Activated T-helper 9 cell treated with anti-CD3 and anti-CD28 coated beads, Interleukin-2, amount 50 U/mL, for 16 hours (primary cell): ENCODE measurements around the gene CCDC146.
"Not testable (repeated sequence)": the region's sequence is repeated elsewhere in the genome, so short reads cannot be mapped to it uniquely, and the experiment has no call there.

Experiments
- DNase-seq: peaks from one replicate; pipeline ENCODE4 v3.0.0-alpha.2; 2020; ENCODE audit warnings: low read depth

Gene CCDC146

DNA sequence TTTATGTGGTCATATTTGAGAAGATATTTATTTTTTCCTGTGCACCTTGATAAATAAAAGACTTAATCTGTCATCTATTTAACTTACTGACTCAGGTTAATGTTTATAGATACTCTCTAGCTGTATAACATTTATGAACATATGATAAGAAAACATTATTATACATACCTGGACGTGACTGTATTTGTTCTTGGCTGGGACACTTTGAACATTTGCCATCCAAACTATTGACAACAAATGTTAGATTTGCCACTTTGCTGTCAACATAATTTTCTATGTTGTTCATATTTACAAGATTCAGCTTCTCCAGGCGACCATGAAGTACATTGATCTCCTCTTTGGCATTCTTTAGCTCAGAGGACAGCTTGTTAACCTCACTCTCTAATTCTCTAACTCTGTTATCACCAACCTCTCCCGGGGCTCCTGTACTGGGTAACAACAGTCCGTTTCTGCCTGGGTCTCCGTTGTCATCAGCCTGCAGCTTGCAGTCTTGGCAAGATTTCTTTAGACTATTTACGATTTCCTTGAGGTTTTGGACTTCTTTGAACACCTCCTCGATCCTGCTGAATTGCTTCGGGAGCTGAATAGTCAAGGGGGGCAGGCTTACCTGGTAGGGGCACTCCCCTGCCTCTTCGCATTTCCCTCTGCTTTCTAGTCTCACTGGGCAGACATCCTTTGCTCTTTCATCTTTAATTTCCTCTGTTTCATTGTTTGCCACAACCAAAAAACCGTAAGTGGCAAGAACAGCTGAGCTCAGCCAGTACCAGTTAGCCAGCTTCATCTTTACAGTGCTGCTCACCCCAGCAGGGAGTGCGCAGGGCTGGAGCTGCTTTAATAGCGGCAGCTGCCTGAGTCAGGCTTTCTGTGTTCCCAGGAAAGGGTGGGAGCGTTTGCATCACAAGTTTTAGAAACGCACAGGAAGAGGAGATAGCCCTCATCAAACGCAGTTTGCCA, 76.9 kb downstream of the CCDC146 start, which contains the start of gene FGL2:
Gene FGL2, minus strand, starts transcription at position 807 of the 954 bp plus-strand sequence. Its CDS starts 26 bp downstream, at position 781.
- peak; percentile 2 for DNase-seq

DNA sequence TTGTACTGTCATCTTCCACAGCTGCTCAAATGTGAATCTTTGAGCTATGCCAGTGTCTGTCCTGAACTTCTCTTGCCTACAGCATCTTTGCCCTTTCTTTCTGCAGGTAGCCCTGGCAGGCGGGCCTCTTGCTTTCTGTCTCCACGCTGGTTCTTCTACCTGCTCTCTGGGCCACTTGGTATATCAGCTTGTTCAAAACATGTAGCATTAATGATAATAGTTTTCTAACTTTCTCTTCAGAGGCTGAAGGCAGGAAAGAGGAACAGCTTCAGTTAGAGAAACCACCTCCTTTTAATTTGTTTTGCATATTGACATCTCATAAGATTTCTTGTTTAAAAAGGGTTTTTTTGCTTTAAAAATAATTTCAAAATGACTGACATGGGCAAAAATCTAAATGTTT, 78.1 kb downstream of the CCDC146 start:
- DNase-seq, result no peak

DNA sequence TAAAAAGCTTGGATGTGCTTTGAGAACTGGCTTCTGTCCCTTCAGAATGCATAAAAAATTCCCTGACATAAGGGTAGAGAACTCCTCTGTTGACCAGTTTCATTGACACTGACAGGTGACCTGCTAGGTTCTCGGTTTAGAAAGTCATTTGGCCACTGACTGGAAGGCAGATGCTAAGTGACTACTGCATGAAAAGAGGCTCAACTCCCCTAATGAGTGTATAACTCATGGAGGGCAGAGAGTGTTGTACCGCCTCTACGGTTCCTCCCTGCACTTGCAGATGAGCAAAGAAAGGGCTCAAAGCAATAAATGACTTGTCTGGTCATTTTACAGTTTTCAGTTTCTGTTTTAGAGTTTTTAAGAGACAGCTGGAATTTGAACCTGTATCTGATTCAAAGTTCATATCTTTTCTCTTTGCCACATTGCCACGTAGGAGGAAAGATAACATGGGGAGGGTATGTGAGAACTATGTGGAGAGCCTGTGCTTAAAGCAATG, 80.1 kb downstream of the CCDC146 start:
- no peak for DNase-seq

DNA sequence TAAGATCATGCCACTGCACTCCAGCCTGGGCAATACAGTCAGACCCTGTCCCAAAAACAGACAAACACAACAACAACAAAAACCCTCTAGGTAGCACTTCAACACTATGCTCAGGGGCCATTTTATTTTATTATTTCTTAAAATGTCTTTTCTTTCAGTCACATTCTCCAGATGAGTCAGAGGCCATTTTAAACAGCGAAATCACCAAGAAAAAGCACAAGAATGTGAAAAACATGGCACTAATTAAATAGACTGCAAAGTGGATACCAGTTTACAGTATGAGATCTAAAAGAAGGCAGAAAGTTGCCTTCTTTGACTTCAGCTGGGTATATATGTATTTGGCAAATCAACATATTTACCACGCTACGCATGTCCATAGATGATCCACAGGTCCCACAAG, 83.3 kb downstream of the CCDC146 start:
- no peak for DNase-seq

DNA sequence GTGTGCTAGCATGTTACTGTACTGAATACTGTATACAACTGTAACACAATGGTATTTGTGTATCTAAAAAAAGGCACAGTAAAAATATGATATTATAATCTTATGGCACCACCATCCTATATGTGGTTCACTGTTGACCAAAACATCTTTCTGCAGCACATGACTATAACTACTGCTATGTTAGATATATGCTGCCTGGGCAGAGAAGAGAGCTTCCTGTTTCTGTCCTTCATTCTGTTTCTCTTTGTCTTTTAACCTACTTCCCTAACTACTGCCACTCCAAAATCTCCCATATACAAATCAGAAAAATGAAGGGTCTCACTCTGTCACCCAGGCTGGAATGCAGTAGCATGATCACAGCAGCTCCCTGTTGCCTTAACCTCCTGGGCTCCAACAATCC, 86.0 kb downstream of the CCDC146 start:
- DNase-seq, result no peak

DNA sequence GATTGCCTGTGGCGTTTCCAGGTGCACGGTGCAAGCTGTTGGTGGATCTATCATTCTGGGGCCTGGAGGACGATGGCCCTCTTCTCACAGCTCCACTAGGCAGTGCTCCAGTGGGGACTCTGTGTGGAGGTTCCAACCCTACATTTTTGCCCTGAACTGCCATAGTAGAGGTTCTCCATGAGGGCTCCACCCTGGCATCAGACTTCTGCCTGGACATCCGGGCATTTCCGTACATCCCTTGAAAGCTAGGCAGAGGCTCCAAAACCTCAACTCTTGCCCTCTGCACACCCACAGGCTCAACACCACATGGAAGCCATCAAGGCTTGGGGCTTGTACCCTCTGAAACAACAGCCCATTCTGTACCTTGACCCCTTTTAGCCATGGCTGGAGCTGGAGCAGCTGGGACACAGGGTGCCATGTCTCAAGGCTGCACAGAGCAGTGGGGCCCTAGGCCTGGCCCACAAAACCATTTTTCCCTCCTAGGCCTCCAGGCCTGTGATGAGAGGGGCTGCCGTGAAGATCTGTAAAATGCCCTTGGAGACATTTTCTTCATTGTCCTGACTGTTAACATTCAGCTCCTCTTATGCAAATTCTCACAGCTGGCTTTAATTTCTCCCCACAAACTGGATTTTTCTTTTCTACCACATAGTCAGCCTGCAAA, 87.2 kb downstream of the CCDC146 start:
- no peak for DNase-seq

DNA sequence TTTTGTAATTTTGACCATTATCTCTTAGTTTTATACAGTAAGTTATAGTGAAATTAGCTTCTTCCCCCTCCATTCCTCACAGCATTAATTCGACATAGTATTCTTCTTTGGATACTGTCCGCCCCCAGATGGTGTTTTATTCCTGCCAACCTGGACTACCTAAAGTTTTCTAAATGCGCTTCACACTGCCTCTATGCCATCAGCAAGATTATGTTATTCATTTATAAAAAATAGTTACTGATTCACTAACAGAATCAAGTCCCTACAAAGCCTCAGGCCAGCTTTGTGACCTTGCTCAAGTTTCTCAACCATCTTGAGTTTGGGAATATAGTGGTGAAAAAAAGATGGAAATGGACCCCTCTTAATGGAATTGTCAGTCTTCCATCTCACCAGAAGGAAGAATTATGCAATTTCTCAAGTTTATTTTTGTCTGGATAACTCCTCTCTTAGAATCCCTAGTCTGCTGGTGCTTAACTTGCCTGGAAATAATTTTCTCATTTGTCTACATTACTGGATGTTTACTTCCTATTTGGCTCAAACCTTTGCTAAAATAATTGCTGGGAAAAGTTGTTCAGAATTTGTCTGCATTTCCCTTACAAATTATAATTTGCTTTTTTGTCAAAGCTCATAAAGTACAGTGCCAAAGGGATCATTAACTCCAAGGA, 93.9 kb downstream of the CCDC146 start:
- no peak for DNase-seq

DNA sequence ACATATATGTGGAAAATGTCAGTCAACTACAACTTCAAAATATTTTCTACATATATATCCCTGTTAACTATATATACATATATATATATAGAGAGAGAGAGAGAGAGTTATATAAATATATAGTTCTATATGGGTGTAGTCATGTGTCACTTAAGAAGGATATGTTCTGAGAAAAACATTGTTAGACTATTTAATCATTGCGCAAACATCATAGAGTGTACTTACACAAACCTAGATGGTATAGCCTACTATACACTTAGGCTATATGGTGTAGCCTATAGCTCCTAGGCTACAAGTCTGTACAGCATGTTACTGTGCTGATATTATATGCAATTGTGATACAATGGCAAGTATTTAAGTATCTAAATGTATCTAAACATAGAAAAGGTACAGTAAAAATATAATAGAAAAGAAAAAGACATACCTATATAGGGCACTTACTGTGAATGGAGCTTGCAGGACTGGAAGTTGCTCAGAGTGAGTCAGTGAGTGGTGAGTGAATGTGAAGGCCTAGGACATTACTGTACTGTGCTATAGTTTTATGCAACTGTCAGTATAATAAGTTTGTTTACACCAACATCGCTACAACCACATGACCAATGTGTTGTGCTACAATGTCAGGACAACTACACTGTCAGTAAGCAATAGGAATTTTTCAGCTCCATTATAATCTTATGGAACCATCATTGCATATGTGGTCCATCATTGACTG, 95.2 kb downstream of the CCDC146 start:
- no peak for DNase-seq

DNA sequence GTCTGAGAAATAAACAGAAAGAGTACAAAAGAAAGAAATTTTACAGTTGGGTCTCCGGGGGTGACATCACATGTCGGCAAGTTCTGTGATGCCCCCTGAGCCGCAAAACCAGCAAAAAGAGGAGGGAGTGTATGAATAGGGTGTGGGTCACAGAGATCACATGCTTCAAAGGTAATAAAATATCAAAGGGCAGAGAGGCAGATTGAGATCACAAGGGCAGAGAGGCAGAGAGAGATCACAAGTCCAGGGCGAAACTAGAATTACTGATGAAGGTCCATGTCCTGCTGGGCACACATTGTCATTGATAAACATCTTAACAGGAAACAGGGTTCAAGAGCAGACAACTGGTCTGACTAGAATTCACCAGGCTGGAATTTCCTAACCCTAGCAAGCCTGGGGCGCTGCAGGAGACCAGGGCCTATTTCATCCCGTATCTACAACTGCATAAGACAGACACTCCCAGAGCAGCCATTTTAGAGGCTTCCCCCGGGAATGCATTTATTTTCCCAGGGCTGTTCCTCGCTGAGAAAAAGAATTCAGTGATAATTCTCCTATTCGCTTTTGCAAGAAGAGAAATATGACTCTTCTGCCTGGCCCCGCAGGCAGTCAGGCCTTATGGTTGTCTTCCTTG, 97.4 kb downstream of the CCDC146 start:
- not testable (repeated sequence) for DNase-seq

DNA sequence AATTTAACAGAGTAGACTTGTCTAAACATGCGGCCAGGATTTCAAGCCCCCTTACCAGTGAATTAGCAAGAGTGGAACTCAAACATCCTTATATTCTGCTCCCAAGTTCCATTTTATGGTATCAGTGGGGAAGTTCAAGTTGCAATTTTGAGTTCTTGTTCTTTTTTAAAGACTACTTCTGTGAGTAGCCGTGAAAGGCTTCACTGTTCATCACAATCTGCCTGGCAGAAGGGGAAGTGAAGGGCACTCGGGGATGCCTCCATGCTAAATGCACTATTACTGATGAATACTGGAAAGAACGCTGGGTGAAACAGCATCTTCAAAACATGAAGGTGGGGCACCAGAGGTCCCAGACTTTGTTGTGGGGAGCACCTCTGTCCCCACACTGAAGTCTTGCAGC, 99.7 kb downstream of the CCDC146 start:
- DNase-seq, result no peak

DNA sequence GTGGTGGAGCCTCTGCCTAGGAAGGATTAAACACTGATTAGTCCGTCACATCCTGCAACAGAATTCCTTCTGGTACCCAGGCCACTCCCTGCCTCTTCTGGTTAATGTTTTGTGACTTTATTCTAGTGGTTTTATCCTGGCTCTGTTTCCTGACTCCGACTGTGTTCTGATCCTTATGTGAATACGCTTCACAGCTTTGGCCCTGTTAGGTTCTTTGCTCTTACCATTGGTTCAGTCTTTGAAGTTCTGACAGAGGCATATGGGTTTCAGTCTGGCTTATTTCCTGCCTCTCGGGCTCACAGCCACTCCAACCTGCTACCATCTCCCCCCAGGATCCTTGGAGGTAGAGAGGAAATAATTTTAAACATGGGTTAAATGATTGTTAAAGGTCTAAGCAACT, 100.4 kb downstream of the CCDC146 start:
- no peak for DNase-seq

DNA sequence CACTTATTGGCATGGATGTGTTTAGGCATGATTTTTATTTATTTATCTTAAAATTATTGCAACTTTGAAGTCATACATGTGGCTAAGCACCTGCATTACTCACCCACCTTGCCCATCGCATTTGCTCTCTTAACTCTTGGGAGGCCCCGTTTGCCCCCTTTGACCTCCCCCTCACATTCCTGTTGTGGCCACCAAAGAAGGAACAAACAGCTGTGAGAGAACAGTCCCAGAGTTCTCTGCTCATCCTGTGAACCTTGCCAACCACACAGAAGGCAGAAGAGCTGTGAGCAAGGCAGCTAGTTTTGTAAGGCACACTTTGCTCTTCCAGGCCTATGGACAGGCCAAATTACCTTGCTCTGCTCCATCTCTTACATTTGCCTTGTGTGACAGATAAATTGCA, 100.8 kb downstream of the CCDC146 start:
- no peak for DNase-seq

DNA sequence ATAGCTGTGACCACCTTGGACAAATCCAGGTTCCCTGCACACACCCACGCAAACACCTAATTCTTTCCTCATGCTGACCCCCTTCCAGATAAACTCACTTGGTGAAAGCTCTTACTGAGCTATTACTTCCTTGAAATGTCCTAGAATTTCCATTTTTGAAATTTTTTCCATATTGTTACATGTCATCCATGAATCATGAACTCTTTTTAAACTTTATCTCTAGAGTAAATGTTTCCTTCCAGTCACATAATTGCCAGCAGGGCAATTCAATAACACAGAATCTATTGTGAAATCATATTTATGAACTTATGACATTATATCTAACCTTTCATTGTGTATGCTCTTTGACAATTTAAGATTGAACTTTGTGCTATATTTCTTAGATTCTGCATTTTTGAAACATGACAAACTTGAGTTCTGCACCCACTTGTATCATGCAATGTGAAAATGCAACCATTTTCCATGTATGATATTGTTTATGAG, 104.0 kb downstream of the CCDC146 start:
- no peak for DNase-seq

DNA sequence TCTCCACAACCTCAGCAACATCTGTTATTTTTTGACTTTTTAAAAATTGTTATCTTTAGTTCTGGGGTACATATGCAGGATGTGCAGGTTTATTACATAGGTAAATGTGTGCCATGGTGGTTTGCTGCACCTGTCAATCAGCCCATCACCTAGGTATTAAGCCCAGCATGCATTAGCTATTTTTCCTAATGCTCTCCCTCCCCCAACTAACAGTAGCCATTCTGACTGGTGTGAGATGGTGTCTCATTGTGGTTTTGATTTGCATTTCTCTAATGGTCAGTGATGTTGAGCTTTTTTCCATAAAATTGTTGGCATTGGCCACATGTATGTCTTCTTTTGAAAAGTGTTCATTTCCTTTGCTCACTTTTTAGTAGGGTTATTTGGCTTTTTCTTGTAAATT, 106.4 kb downstream of the CCDC146 start:
- DNase-seq, result not testable (repeated sequence)

DNA sequence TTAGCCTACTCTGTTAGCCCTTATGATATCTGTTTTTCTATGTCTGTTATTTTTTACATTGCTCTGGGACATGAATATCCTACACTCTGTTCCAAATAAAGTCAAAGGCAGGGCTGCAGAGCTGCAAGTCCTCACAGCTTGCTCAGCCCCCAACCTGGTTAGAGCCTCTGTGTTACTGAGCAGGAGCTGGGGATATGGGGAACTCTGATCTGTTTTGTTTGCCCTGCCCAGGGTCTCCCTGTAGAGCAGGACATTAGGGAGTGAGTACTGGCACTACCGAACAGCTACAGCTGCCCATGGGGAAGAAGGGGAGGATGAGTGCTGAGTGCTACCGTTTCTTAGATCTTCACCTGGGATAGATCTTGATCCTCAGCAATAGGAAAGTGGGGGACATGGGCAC, 110.1 kb downstream of the CCDC146 start:
- no peak for DNase-seq

DNA sequence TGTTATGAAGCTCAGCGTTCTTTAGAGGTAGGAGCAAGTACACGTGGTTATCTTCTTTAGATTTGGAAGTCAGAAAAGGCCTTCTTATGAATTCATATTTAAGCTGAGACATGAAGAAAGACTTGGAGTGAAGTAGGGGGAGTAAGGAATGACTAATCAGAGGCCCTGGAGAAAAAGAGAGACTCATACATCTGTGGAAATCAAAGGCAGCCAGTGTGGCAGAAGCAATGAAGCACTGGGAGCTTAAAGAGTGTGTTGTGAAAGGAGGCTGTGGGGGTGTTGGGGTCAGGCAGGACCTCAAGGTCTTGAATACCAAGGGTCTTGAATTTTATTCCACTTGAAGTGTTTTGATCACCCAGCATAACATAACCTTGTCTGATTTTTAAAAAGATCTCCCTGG, 112.9 kb downstream of the CCDC146 start:
- DNase-seq, result no peak

DNA sequence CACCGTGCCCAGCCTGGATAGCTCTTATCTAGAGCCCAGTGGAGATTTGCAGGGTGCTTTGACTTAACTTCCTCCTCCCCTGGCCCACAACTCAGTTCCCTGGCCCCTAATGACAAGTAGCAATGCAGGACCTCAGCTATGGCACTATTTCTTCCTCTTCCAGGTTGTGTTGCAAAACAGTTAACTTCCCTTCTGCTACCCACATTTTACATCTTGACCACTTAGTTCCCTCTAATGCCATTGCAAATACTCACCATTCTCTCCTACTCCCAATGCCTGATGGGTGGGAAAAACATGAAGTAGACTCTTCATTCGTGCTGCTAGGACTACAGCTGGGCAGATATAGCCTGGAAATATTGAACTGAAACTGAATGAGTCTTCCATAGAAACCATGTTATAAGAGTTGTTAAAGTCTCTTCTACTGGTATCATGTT, 116.3 kb downstream of the CCDC146 start:
- DNase-seq, result no peak

DNA sequence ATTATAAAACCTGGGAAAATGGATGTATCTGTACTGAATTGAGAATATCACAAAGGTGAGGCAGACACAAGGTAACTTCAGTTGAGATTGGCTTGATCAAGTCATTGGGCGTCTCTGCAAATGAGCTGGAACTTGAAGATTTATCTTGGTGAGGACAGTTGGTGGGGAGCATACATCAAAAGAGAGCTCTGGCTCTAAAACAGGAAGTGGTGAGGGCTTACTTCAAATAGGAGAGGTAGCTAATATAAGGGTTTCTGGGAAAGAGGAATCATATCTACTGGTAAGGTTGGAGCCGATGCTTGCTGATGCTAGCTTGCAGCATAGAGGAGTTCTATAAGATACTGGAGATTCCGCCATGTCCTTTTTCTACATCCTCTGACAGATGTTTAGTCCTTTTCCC, 117.1 kb downstream of the CCDC146 start:
- no peak for DNase-seq

DNA sequence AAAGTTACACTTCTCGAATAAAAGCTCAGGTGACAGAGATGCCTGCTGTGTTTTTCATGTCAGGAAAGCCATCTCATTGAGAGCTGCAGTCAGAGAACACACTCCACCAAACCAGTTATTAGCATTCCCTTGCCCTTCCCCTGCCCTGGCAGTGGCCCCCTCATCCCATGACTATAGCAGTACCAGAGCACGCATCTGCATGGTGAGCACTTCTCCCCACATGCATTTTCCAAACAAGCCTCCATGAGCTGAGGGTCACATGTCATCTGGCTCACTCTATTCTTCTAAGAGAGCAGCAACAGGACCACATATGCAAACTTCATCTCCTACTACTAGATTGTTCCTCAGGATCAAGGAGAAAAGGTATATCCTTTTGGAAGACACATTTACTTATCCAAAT, 119.7 kb downstream of the CCDC146 start:
- no peak for DNase-seq

DNA sequence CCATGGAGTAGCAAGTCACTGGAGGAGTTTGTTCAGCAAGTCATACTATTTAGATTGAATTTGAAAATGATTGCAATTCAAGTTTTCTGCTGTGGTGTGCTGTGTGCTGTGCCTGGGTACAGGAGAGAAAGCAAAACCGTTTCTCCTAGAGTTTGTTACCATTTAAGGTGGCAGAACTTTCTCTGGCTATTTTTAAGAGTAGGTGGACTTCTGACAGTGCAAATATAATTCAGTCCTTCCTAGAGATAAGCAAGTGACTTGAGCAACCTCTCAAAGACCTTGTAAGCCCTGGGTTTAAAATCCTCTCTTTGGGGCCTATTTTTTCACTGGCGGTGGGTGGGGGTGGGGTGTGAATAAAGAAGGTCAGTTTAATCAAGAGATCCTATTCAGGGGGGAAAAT, 120.1 kb downstream of the CCDC146 start:
- no peak for DNase-seq

DNA sequence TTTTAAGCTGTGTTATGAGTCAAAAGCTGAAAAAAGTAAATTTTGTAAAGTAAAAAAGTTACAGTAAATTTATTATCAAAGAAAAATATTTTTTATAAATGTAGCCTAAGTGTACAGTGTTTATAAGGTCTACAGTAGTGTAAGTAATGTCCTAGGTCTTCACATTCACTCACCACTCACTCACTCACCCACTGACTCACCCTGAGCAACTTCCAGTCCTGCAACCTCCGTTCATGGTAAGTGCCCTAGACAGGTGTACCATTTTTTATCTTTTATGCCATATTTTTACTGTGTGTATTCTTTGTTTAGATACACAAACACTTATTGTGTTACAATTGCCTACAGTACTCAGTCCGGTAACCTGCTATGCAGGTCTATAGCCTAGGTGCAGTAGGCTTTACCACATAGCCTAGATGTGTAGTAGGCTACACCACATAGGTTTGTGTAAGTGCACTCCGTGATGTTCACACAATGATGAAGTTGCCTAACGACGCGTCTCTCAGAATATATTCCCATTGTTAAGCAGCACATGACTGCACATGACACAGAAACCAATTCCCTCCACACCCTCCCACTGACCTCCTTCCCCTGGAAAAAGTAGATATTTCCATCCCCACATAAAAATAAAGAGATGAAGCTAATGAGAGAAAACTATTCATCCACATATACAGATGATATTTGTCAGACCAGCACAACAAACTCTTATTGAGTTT, 122.0 kb downstream of the CCDC146 start:
- no peak for DNase-seq
